ENCODE results near the gene B4GALT5. TPM values are rescaled to one million over a fixed set of nuclear protein-coding genes. Genes with fewer than 3 reads are reported as not detected.

B4GALT5 gene
- polyA plus RNA-seq, 1 experiment: 26.7 TPM

DNA sequence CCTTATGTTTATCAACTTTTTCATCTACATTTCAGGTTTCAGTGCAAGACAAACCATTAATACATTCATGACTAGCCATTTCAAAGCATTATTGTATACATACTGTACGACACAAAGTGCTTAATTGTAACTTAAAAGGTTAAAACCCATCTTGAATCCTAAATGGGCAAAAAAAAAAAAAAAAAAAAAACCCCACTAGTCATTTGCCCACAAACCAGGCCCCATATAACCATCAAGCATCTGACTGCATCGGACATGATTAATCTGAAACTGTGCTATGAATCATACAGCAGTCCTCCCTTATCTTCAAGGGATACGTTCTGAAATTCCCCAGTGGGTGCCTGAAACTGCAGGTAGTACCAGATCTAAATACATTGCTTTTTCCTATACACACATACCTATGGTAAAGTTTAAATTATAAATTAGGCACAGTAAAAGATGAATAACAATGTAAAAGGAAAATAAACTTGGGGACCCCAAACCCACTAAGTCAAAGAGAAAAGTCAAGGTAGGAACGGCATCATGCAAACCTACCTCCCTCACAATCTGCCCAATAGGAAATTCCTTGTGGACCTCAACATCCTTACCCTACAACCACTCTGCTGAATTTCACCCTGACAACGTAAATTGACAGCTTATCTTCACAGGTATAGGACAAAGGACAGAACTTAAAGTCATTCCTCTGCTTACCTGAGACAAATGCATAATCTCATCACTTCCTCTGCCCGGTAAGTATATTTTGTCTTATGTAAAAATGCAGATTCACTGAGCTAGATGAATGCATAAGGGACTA is 14.3 kb downstream of the B4GALT5 start:
- Histone ChIP-seq H3K4me3 (ENCODE audit: low read depth, low read length) (no peak overlapping the region), H3K36me3 (ENCODE audit: control insufficient read depth, insufficient read depth, low read length) (no peaks in the 10 kb centered on the region), H3K27me3 (ENCODE audit: control insufficient read depth, insufficient read depth, low read length) (no peaks in the 10 kb centered on the region)
- ChIA-PET POLR2A (no interaction called here), CTCF (interaction anchor here (1.0 kb wide), 1 partner anchor 28 kb away, joined by 3 read pairs; no protein-coding TSS in a partner anchor)
- no peak for DNase-seq (ENCODE audit: low read depth)
- TF ChIP-seq, protein P1, sequence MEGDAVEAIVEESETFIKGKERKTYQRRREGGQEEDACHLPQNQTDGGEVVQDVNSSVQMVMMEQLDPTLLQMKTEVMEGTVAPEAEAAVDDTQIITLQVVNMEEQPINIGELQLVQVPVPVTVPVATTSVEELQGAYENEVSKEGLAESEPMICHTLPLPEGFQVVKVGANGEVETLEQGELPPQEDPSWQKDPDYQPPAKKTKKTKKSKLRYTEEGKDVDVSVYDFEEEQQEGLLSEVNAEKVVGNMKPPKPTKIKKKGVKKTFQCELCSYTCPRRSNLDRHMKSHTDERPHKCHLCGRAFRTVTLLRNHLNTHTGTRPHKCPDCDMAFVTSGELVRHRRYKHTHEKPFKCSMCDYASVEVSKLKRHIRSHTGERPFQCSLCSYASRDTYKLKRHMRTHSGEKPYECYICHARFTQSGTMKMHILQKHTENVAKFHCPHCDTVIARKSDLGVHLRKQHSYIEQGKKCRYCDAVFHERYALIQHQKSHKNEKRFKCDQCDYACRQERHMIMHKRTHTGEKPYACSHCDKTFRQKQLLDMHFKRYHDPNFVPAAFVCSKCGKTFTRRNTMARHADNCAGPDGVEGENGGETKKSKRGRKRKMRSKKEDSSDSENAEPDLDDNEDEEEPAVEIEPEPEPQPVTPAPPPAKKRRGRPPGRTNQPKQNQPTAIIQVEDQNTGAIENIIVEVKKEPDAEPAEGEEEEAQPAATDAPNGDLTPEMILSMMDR (IDR thresholded peaks at IDR 0.05; ENCODE audit: insufficient read depth, low read depth, low read length): no peak

DNA sequence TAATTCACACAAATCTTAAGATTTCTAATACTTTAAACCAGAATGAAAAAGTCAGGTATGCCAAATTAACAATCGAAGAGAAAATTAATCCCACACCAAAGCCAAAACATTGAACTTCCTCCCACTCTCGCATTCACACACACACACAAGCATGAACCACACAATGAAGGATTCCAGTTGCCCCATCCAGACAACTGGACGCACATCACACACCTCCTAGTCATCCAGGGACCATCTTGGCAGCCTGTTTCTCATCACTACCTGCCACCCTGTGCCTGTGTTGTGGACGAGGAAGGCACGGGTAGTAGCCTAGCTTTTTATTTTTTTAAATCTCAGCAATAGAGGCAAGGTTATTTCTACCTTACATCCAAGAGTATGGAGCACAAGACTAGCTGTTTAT is 15.2 kb downstream of the B4GALT5 start:
- Histone ChIP-seq H3K27me3 (ENCODE audit: control insufficient read depth, insufficient read depth, low read length) (no peaks in the 10 kb centered on the region), H3K4me3 (ENCODE audit: low read depth, low read length) (no peak overlapping the region), H3K36me3 (ENCODE audit: control insufficient read depth, insufficient read depth, low read length) (no peaks in the 10 kb centered on the region)
- TF ChIP-seq, protein P1 (IDR thresholded peaks at IDR 0.05; ENCODE audit: insufficient read depth, low read depth, low read length): no peak
- DNase-seq (ENCODE audit: low read depth): no peak
- POLR2A ChIA-PET: no interaction called here
- CTCF ChIA-PET: interaction anchor here (0.6 to 1.2 kb wide), 2 partner anchors 9 to 77 kb away, joined by 4 read pairs; no protein-coding TSS in a partner anchor

DNA sequence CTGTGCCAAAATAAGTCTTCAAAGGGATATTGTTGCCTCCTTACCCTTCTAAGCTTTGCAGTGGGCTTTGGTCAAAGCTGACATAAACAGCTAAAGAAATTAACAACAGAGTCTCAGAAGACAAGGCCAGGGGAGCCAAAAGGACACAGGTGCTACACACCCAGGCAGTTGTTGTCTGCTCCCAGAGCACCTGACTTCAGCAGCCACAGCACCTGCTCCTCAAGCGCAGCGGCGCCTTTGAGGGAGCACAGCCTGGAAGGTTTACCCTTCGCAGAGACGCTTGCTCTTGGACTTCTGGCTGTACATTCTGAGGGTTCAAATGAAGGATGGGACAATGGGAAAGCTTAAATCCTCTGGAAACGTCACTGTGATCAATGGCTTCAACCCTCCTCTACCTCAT is 16.6 kb downstream of the B4GALT5 start:
- Histone ChIP-seq H3K4me3 (ENCODE audit: low read depth, low read length) (no peak overlapping the region), H3K36me3 (ENCODE audit: control insufficient read depth, insufficient read depth, low read length) (no peaks in the 10 kb centered on the region), H3K27me3 (ENCODE audit: control insufficient read depth, insufficient read depth, low read length) (no peaks in the 10 kb centered on the region)
- ChIA-PET CTCF (interaction anchor here (1.2 kb wide), 1 partner anchor 149 kb away, joined by 5 read pairs; no protein-coding TSS in a partner anchor), POLR2A (no interaction called here)
- no peak for DNase-seq (ENCODE audit: low read depth)
- TF ChIP-seq, protein P1 (IDR thresholded peaks at IDR 0.05; ENCODE audit: insufficient read depth, low read depth, low read length): no peak

DNA sequence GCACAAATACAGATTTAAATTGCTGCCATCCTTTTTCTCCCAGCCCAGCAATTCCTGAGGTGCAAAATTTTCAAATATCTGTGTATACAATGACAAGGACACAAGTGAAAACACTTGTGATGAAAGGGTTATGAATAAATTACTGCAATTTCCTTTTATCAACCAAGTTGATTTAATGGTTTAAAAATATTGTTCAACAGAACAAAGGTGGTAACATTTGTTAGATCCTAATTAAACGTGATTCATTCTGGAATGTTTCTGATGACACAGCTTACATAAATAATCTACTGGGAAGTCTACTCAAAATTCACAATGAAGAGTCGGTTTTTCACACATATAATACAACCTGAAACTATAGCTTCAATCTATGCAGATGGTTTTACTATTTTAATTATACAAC is 17.1 kb downstream of the B4GALT5 start:
- ChIA-PET CTCF (interaction anchor here (1.2 kb wide), 1 partner anchor 150 kb away, joined by 5 read pairs; no protein-coding TSS in a partner anchor), POLR2A (no interaction called here)
- Histone ChIP-seq H3K27me3 (ENCODE audit: control insufficient read depth, insufficient read depth, low read length) (no peaks in the 10 kb centered on the region), H3K4me3 (ENCODE audit: low read depth, low read length) (no peak overlapping the region), H3K36me3 (ENCODE audit: control insufficient read depth, insufficient read depth, low read length) (no peaks in the 10 kb centered on the region)
- TF ChIP-seq, protein P1 (IDR thresholded peaks at IDR 0.05; ENCODE audit: insufficient read depth, low read depth, low read length): no peak
- DNase-seq (ENCODE audit: low read depth): no peak

DNA sequence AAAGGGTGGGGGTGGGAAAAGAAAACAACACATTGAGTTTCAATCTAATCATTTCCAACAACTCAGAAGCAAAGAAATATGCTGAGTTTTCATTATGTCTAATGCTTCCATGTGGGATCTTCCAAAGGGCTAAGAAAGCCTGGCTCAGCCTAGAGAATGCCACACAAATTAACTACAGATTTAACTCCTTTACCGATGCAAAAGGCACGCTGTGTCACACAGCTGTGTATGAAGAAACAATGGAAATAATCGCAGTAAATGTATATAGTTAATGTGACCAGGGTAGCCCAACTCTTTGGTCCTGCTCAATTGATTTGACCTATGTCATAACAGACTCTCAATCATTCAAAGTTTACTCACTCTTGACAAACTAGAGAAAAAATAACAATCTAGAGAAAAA is 17.8 kb downstream of the B4GALT5 start:
- H3K27me3 ChIP-seq (ENCODE audit: control insufficient read depth, insufficient read depth, low read length): no peaks in the 10 kb centered on the region
- TF ChIP-seq, protein P1 (IDR thresholded peaks at IDR 0.05; ENCODE audit: insufficient read depth, low read depth, low read length): no peak
- DNase-seq (ENCODE audit: low read depth): no peak
- POLR2A ChIA-PET: no interaction called here
- H3K4me3 ChIP-seq (ENCODE audit: low read depth, low read length): no peak overlapping the region
- CTCF ChIA-PET: interaction anchor here (0.8 kb wide), 1 partner anchor 17 kb away, joined by 3 read pairs; no protein-coding TSS in a partner anchor
- H3K36me3 ChIP-seq (ENCODE audit: control insufficient read depth, insufficient read depth, low read length): no peaks in the 10 kb centered on the region

Measured in BJ (cell line).